ENCODE data around the gene OR4K13.

Gene OR4K13

GRCh38 chr14:20019257-20019865, 16.5 kb downstream of the OR4K13 start, which contains the start of gene OR4K14 (continued):
- TF ChIP-seq TSHZ2 (CRISPR knock-in tag; IDR thresholded peaks at IDR 0.05): no peak

GRCh38 chr14:20008156-20008555, 27.7 kb downstream of the OR4K13 start:
- TF ChIP-seq RARB (CRISPR knock-in tag; IDR thresholded peaks at IDR 0.05): no peak
- no peak for TF ChIP-seq POU6F1 (CRISPR knock-in tag; IDR thresholded peaks at IDR 0.05; ENCODE audit: borderline replicate concordance, low read depth)
- no peak for TF ChIP-seq CSRNP3 (CRISPR knock-in tag; IDR thresholded peaks at IDR 0.05)
- TF ChIP-seq ZNF8 (CRISPR knock-in tag; IDR thresholded peaks at IDR 0.05): no peak
- TF ChIP-seq ZNF70 (CRISPR knock-in tag; IDR thresholded peaks at IDR 0.05): no peak
- TF ChIP-seq BACH2 (CRISPR knock-in tag; IDR thresholded peaks at IDR 0.05; ENCODE audit: borderline replicate concordance): no peak
- no peak for TF ChIP-seq ESRRG (CRISPR knock-in tag; IDR thresholded peaks at IDR 0.05)
- TF ChIP-seq ZC3H10 (CRISPR knock-in tag; IDR thresholded peaks at IDR 0.05): no peak
- no peak for TF ChIP-seq PATZ1 (CRISPR knock-in tag; IDR thresholded peaks at IDR 0.05; ENCODE audit: borderline replicate concordance)
- TF ChIP-seq SNAI2 (CRISPR knock-in tag; IDR thresholded peaks at IDR 0.05): no peak
- TF ChIP-seq PPARA (CRISPR knock-in tag; IDR thresholded peaks at IDR 0.05; ENCODE audit: borderline replicate concordance): no peak
- no peak for TF ChIP-seq OSR1 (CRISPR knock-in tag; IDR thresholded peaks at IDR 0.05)
- no peak for TF ChIP-seq ZNF565 (CRISPR knock-in tag; conservative IDR thresholded peaks at IDR 0.05; ENCODE audit: low read depth)
- no peak for TF ChIP-seq ISL1 (CRISPR knock-in tag; IDR thresholded peaks at IDR 0.05)
- TF ChIP-seq ARNTL (CRISPR knock-in tag; IDR thresholded peaks at IDR 0.05; ENCODE audit: borderline replicate concordance, low read depth): no peak
- no peak for TF ChIP-seq GLIS3 (CRISPR knock-in tag; IDR thresholded peaks at IDR 0.05)
- TF ChIP-seq CSDC2 (CRISPR knock-in tag; IDR thresholded peaks at IDR 0.05): no peak
- no peak for ATAC-seq

GRCh38 chr14:20002319-20002718, 33.5 kb downstream of the OR4K13 start:
- no peak for TF ChIP-seq ZNF70 (CRISPR knock-in tag; IDR thresholded peaks at IDR 0.05)
- TF ChIP-seq ESRRG (CRISPR knock-in tag; IDR thresholded peaks at IDR 0.05): no peak
- no peak for TF ChIP-seq BACH2 (CRISPR knock-in tag; IDR thresholded peaks at IDR 0.05; ENCODE audit: borderline replicate concordance)
- no peak for TF ChIP-seq ZC3H10 (CRISPR knock-in tag; IDR thresholded peaks at IDR 0.05)
- no peak for TF ChIP-seq TOX (CRISPR knock-in tag; IDR thresholded peaks at IDR 0.05; ENCODE audit: borderline replicate concordance)
- no peak for TF ChIP-seq POU6F1 (CRISPR knock-in tag; IDR thresholded peaks at IDR 0.05; ENCODE audit: borderline replicate concordance, low read depth)
- TF ChIP-seq RARB (CRISPR knock-in tag; IDR thresholded peaks at IDR 0.05): no peak
- no peak for TF ChIP-seq CSRNP3 (CRISPR knock-in tag; IDR thresholded peaks at IDR 0.05)
- no peak for TF ChIP-seq ZFP30 (CRISPR knock-in tag; IDR thresholded peaks at IDR 0.05)
- no peak for TF ChIP-seq CSDC2 (CRISPR knock-in tag; IDR thresholded peaks at IDR 0.05)
- no peak for TF ChIP-seq TCF4 (CRISPR knock-in tag; IDR thresholded peaks at IDR 0.05; ENCODE audit: borderline replicate concordance)
- TF ChIP-seq CREB5 (CRISPR knock-in tag; IDR thresholded peaks at IDR 0.05; ENCODE audit: low read depth): no peak

More at GRCh38 chr14:20002319-20002718, 33.5 kb downstream of the OR4K13 start:
- no peak for ATAC-seq

Data from SK-N-SH treated with all-trans-retinoic acid at 6 μM for 48 hours (cell line).